Endodermal cell (in vitro differentiated cells): ENCODE results near the gene PATL1. TPM values are rescaled to one million over a fixed set of nuclear protein-coding genes. Genes with fewer than 3 reads are reported as not detected.

Source experiments
- DNase-seq: peaks from one replicate; pipeline ENCODE4 v3.0.0-alpha.2; 2017
- H3K27ac ChIP-seq: 2 replicates; pipeline ENCODE4 v1.5.1; 2013; ENCODE audit warnings: mild to moderate bottlenecking, low read depth, low read length, moderate library complexity
- H3K27me3 ChIP-seq: 2 replicates; pipeline ENCODE4 v1.6.1; 2013; ENCODE audit warnings: mild to moderate bottlenecking, low read length, moderate library complexity; ENCODE audit not compliant: insufficient read depth, control insufficient read depth, poor library complexity, severe bottlenecking
- H3K36me3 ChIP-seq: 2 replicates; pipeline ENCODE4 v1.7.0; 2013; ENCODE audit warnings: mild to moderate bottlenecking, low read length, moderate library complexity; ENCODE audit not compliant: control insufficient read depth, insufficient read depth
- H3K4me1 ChIP-seq: one replicate; pipeline ENCODE4 v1.7.0; 2013; ENCODE audit warnings: low read length; ENCODE audit not compliant: control insufficient read depth, insufficient read depth
- H3K4me3 ChIP-seq: 2 replicates; pipeline ENCODE4 v1.5.1; 2013; ENCODE audit warnings: mild to moderate bottlenecking, low read length, moderate library complexity
- H3K9ac ChIP-seq: 2 replicates; pipeline ENCODE4 v1.6.1; 2013; ENCODE audit warnings: mild to moderate bottlenecking, low read length, moderate library complexity; ENCODE audit not compliant: poor library complexity, severe bottlenecking; ENCODE audit errors: extremely low read depth
- H3K9me3 ChIP-seq: 2 replicates; pipeline ENCODE4 v1.6.1; 2013; ENCODE audit warnings: mild to moderate bottlenecking, low read length, moderate library complexity; ENCODE audit not compliant: control insufficient read depth
- H3K27ac Mint-ChIP-seq: 2 replicates; pipeline ENCODE4 v1.8.0; 2020; ENCODE audit warnings: mixed read lengths
- H3K27me3 Mint-ChIP-seq: 2 replicates; pipeline ENCODE4 v1.8.0; 2021; ENCODE audit warnings: mild to moderate bottlenecking, mixed read lengths; ENCODE audit not compliant: insufficient read depth
- H3K36me3 Mint-ChIP-seq: 2 replicates; pipeline ENCODE4 v1.8.0; 2020; ENCODE audit warnings: low read depth, mixed read lengths
- H3K4me1 Mint-ChIP-seq: 2 replicates; pipeline ENCODE4 v1.8.0; 2020; ENCODE audit warnings: mixed read lengths
- H3K4me3 Mint-ChIP-seq: 2 replicates; pipeline ENCODE4 v1.8.0; 2020; ENCODE audit warnings: mild to moderate bottlenecking, moderate library complexity, mixed read lengths
- H3K9me3 Mint-ChIP-seq: 2 replicates; pipeline ENCODE4 v1.8.0; 2020; ENCODE audit warnings: mild to moderate bottlenecking, mixed read lengths
- CTCF ChIP-seq: fragments of 200-600 bp; sonication (generic); conservative IDR thresholded peaks from 2 replicates; pipeline ENCODE4 v1.5.0; 2021; ENCODE audit warnings: antibody characterized with exemption, mild to moderate bottlenecking
- WGBS, 2 experiments: methylation state at CpG; one replicate each; pipeline versions ENCODE4 v1.1.5 to v1.1.7; 2013; ENCODE audit warnings: missing lambda C conversion rate in 2 of 2, mixed read lengths in 1 of 2; ENCODE audit not compliant: insufficient coverage in 1 of 2, insufficient read length in 1 of 2; 5-methylcytosine and 5-hydroxymethylcytosine counted together
- total RNA-seq, 2 donors: library from RNA; stranded (reverse); fragmentation: NEBNext Ultra II Directional in 1 of 2; extraction: Animal tissue kit (Norgen Biotek cat#: 25700) in 1 of 2; gene quantifications; 2 replicates in 1 of 2; 3 replicates in 1 of 2; pipeline ENCODE4 v1.2.1, GENCODE V29; 2021

PATL1 gene
- total RNA-seq, 2 donors from 2014 or later: 41.0 to 45.7 TPM

GRCh38 chr11:59616396-59616982 is 52.3 kb downstream of the PATL1 start:
- Histone ChIP-seq H3K27ac (peak overlapping the region; percentile 66), H3K36me3 (peaks cover 17% of the 10 kb centered on the region), H3K9ac (peak overlapping the region; percentile 36), H3K27me3 (no peaks in the 10 kb centered on the region), H3K4me1 (peaks cover 8% of the 10 kb centered on the region), H3K9me3 (no peaks in the 10 kb centered on the region), H3K4me3 (peak overlapping the region; percentile 88)
- H3K9me3 Mint-ChIP-seq: no peaks in the 10 kb centered on the region
- no peaks in the 10 kb centered on the region for H3K27me3 Mint-ChIP-seq
- H3K36me3 Mint-ChIP-seq: peaks cover 6% of the 10 kb centered on the region
- DNase-seq: no peak
- H3K4me3 Mint-ChIP-seq: peak overlapping the region; percentile 88
- no peak for TF ChIP-seq CTCF
- H3K27ac Mint-ChIP-seq: peak overlapping the region; percentile 100
- WGBS, 2 experiments: 14 to 34% methylated on average over 8 to 17 of the region's 18 CpGs
- H3K4me1 Mint-ChIP-seq: peaks cover 19% of the 10 kb centered on the region

GRCh38 chr11:59615637-59616395 is 53.0 kb downstream of the PATL1 start, which contains the start of gene OSBP:
TSS of gene OSBP (minus strand) at chr11:59615774. CDS start at chr11:59615664, 110 bp downstream.
- H3K4me1 Mint-ChIP-seq: peaks cover 19% of the 10 kb centered on the region
- 0% methylated on average over 20 to 55 of the region's 55 CpGs for WGBS, 2 experiments

More at GRCh38 chr11:59615637-59616395, 53.0 kb downstream of the PATL1 start, which contains the start of gene OSBP:
- Mint-ChIP-seq H3K36me3 (peaks cover 6% of the 10 kb centered on the region), H3K27me3 (no peaks in the 10 kb centered on the region), H3K9me3 (no peaks in the 10 kb centered on the region), H3K27ac (peak within 1 kb of the TSS; percentile 100), H3K4me3 (peak within 1 kb of the TSS; percentile 88)
- Histone ChIP-seq H3K27ac (peak within 1 kb of the TSS; percentile 66), H3K9me3 (no peaks in the 10 kb centered on the region), H3K4me3 (peak within 1 kb of the TSS; percentile 98), H3K27me3 (no peaks in the 10 kb centered on the region), H3K4me1 (peaks cover 8% of the 10 kb centered on the region), H3K36me3 (peaks cover 17% of the 10 kb centered on the region), H3K9ac (peak within 1 kb of the TSS; percentile 64)
- no peak for TF ChIP-seq CTCF
- peak; percentile 100 for DNase-seq
